GM12878 (cell line): ENCODE measurements around the gene ZDHHC11B.
"Not testable (repeated sequence)": the region's sequence is repeated elsewhere in the genome, so short reads cannot be mapped to it uniquely, and the experiment has no call there.

Experiments used
- BCLAF1 ChIP-seq: fragments of 450-650 bp; IDR thresholded peaks from 2 replicates; pipeline ENCODE4 v1.6.1; 2017; ENCODE audit warnings: antibody characterized with exemption, mild to moderate bottlenecking, moderate library complexity
- CHD4 ChIP-seq: fragments of 200-600 bp; sonication (generic); IDR thresholded peaks from 2 replicates; pipeline ENCODE4 v1.6.1; 2016; ENCODE audit warnings: mild to moderate bottlenecking
- CTCF ChIP-seq, 3 experiments: IDR thresholded peaks in 2 of 3; conservative IDR thresholded peaks in 1 of 3; 2 replicates each; pipeline ENCODE4 v1.5.1; 2011; ENCODE audit warnings: low read depth in 3 of 3, low read length in 3 of 3, mild to moderate bottlenecking in 3 of 3, control low read depth in 2 of 3, moderate library complexity in 2 of 3, inconsistent platforms in 1 of 3, mixed read lengths in 1 of 3; ENCODE audit not compliant: control insufficient read depth in 2 of 3, insufficient read depth in 1 of 3; ENCODE audit errors: extremely low read depth in 1 of 3
- GABPA ChIP-seq: IDR thresholded peaks from 2 replicates; pipeline ENCODE4 v1.6.1; 2014; ENCODE audit warnings: antibody characterized with exemption, low read depth, mild to moderate bottlenecking, inconsistent platforms
- KDM1A ChIP-seq: fragments of 200-600 bp; sonication (generic); IDR thresholded peaks from 2 replicates; pipeline ENCODE4 v1.6.1; 2016; ENCODE audit warnings: borderline replicate concordance
- NR2C2 ChIP-seq: IDR thresholded peaks from 2 replicates; pipeline ENCODE4 v1.6.1; 2011; ENCODE audit warnings: borderline replicate concordance, low read depth; ENCODE audit not compliant: control insufficient read depth, insufficient read length
- POLR2AphosphoS2 ChIP-seq: IDR thresholded peaks from 2 replicates; pipeline ENCODE4 v1.6.1; 2011; ENCODE audit warnings: low read depth, mild to moderate bottlenecking, low read length, improper control_type of control experiment, moderate library complexity
- POLR2AphosphoS5 ChIP-seq: IDR thresholded peaks from 2 replicates; pipeline ENCODE4 v1.6.1; 2011; ENCODE audit warnings: mild to moderate bottlenecking, low read length, inconsistent platforms
- POU2F2 ChIP-seq: IDR thresholded peaks from 3 replicates; pipeline ENCODE4 v1.6.1; 2011; ENCODE audit warnings: low read depth, mild to moderate bottlenecking, low read length, borderline replicate concordance
- RAD21 ChIP-seq: IDR thresholded peaks from 2 replicates; pipeline ENCODE4 v1.6.1; 2011; ENCODE audit warnings: mild to moderate bottlenecking, low read depth, low read length, moderate library complexity; ENCODE audit not compliant: insufficient read depth
- ZBTB11 ChIP-seq: fragments of 450-650 bp; formaldehyde crosslinking; IDR thresholded peaks from 2 replicates; pipeline ENCODE4 v1.5.0; 2022; ENCODE audit warnings: mild to moderate bottlenecking, missing genetic modification characterization
- ZNF592 ChIP-seq: fragments of 450-650 bp; IDR thresholded peaks from 2 replicates; pipeline ENCODE4 v1.6.1; 2017; ENCODE audit warnings: mild to moderate bottlenecking, moderate library complexity
- ZZZ3 ChIP-seq: IDR thresholded peaks from 2 replicates; pipeline ENCODE4 v1.6.1; 2011; ENCODE audit warnings: low read depth; ENCODE audit not compliant: control insufficient read depth, insufficient read length

GRCh38 chr5:748011-748980, 36.2 kb downstream of the ZDHHC11B start:
- not testable (repeated sequence) for TF ChIP-seq BCLAF1; CTCF (IDR thresholded peaks at IDR 0.05 in 2 of 3, conservative IDR thresholded peaks at IDR 0.05 in 1 of 3; ENCODE audit: control insufficient read depth in 2 of 3, extremely low read depth in 1 of 3, insufficient read depth in 1 of 3, low read depth in 3 of 3, low read length in 3 of 3); POU2F2; KDM1A; CHD4; ZBTB11 (CRISPR knock-in tag); ZNF592; NR2C2; POLR2AphosphoS2; RAD21; POLR2AphosphoS5; GABPA; ZZZ3
